Amniotic stem cell (primary cell): ENCODE data around the gene KRT4.
"Not testable (repeated sequence)": the region's sequence is repeated elsewhere in the genome, so short reads cannot be mapped to it uniquely, and the experiment has no call there.

Experiments used
- DNase-seq: peaks from one replicate; lab custom pipeline; 2025; lab: John Stamatoyannopoulos, UW

Gene KRT4

DNA sequence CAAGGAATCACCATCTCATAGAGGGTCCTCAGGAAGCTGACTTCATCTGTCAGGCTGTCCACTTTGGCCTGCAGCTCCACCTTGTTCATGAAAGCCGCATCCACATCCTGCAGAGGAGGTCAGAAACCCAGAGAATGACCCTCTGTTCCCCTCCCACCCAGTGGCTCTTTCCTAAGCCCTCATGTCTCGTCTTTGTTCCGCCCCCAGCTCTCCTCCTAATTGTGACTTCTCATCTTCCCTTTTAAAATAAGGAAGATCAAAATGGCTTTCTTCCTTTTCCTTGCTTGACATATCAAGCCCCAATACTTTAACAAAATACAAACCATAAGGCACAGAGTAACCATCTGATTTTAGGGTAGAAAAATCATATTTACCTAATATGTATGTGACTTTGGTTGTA lies 41.1 kb downstream of the KRT4 start:
- DNase-seq = no peak

DNA sequence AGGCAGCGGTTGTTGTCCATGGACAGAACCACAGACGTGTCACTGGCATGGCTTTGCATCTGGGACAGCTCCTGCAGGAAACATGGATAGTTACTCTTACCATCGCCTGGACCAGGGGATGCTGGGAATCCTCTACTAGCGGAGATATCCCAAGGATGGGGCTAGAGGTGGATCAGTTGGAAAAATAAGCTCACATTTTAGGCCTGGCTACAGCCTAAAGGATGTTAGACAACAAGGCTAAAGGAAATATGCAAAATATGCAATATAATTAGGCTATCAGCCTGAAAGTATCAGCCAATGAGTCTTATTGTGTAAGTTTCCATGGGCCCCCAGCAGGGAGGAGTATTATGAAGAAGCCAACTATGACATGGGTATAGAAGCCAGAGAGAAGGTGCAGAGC lies 41.7 kb downstream of the KRT4 start:
- no peak for DNase-seq

DNA sequence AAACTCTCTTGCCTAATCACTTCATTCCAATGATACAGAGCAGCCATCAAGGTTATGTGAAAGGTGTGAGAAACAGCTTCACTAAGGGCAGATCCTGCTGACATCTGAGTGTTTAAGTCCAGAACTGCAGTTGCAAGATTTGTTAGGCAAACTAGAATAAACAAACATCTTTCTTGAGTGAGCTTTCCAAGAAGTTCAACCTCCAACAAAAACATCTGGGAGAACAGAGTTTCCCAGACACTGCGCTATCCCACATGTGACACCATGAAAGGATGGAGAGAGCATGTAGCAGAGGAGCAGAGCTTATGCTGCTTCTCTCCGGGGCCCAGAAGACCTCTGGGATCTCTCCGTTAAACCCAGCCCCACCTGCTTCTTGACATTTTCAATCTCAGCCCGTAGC lies 42.4 kb downstream of the KRT4 start:
- no peak for DNase-seq

DNA sequence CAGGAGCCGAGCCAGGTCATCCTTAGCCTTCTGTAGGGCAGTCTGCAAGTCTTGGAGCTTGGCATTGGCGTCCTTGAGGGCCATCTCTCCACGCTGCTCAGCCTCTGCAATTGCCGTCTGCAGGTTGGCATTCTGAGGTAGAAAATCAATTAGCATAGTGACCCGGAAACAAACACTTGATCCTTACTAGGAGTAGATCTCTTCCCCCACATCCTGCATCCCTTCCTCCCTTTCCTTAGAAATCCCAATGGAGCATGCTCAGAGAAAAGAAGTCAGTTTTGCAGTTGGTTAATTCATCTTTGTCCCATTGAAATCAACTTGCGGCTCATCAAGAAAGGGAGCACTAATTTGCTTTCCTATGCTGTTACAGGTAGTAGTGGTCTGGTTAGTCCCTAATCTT lies 42.8 kb downstream of the KRT4 start:
- no peak for DNase-seq

DNA sequence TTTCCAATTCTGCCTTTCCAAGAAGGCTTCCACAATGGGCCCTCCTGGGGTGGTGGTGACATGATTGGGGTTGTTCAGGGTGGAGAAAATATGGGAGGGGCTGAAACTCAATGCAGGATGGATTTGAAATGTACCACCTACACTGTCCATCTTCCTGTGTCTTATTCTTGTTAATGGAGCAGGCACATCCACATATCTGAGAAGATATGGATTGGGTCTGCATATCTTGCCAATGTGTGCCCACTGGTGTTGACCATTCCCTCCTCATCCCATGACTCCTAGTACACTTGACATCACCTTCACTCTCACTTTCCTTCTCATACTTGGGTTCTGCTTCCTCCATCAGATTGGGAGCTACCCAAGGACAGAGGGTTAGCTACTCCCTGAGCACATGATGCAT lies 44.0 kb downstream of the KRT4 start:
- DNase-seq = no peak

DNA sequence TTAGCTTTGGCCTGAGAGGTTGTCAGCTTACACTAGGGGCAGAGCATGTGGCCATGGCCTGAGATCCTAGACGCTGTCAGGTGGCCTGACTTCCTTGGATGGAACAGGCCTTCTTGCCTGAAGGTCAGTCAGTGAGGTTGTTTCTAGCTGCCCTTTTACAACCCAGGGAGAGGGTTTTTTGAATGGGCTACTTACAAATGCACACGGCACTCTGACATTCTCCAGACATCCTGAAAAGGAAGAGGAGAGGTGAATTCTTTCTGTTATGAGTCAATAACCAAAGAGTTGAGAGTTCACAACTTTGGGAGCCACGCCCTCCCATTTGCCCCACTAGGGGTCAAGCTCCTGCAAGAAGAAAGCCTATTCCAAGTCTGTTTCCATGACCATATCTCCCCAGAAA lies 44.6 kb downstream of the KRT4 start:
- no peak for DNase-seq

DNA sequence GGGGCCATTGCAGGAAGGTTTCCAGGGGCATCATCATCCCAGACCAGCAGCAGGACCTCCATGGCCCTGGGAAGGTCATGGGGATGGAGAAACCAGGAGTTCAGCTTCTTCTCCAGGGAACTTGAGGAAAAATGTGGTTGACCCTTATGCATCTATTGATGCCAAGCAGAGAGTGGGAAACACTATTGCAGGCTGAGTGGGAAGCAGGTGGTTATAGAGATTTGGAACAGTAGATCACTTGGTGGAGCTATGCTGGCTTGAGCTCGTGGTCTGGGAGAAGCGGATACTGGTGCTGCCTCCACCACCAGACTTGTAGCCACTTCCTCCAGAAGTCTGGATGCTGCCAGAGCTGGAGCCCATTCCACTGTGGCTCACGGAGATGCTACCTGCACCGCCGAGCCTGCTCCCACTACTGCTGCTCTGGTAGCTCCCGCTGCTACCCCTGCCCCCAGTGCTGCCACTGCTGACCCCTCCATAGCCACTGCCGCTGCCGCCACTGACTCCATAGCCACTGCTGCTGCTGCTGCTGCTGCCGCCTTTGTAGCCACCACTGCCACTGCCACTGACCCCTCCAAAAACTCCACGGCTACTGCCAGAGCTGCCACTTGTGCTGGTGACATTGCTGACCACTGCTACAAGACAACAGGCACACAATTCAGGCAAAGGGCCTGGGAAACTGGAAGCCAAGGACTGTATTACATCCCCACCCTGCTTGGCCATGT lies 45.3 kb downstream of the KRT4 start:
- no peak for DNase-seq

DNA sequence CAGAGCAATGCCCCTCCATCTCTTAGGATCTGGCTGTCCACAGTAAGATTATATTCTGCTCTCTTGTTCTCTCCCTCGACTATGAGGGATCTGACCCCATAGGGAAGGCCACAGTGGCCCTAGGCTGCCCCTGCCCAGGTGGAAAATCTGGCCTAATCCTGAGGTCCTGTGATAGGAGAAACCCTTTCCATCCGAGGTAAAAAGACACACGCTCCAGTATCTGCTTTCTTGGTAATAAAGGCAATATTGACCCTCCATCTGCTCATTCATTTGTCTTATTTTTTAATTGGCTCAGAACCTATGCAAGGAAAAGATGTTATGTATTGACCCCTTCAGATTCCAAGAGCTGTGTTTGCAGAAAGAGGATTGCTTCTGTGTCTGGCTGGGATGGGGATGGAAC lies 46.5 kb downstream of the KRT4 start:
- DNase-seq = no peak

DNA sequence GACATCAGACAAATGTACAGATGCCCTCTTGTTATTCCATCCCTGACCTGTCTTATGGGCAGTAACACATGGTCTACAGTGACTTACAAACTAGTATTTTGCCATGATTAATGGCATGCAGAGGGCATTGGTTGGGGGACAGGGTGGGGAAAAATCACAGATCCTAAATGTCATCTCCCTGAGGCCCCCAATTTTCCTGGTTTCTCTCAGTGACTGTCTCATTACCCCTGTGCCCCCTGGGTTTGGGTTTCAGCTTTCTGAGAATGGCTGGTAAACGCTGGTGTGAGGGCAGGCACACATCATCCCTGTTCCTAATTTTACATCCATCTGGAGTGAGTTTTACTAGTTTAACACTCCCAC lies 46.9 kb downstream of the KRT4 start:
- no peak for DNase-seq

DNA sequence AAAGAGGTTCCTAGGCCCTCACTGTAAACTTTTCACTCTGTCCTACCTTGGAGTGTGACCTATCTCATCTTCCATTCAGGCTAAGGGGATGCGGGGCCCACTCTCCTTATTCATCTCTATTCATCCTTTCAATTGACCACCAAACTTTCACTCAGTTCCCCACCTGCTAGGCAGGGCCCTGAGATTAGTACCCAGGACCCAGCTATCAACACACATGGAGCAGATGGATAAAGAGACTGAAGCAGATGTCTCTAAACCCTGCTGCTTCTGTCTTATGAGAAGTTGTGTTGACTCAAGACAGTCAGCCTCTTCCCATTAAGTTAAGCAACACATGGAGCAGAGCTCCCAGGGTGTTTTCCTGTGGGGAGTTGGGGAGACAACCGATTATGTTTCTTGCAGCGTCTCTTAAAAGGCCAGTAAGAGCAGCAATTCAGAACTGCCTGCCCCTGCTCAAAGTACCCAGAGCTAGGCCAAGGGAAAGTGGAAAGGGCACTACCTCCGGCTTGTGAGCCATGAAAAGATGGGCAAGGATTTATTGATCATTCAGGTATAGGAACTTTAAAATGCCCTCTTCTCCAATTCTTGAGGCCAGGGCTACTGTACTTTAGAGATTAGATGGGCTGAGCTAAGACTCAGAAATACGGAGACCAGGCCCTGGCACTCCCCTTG lies 47.4 kb downstream of the KRT4 start:
- DNase-seq = no peak

DNA sequence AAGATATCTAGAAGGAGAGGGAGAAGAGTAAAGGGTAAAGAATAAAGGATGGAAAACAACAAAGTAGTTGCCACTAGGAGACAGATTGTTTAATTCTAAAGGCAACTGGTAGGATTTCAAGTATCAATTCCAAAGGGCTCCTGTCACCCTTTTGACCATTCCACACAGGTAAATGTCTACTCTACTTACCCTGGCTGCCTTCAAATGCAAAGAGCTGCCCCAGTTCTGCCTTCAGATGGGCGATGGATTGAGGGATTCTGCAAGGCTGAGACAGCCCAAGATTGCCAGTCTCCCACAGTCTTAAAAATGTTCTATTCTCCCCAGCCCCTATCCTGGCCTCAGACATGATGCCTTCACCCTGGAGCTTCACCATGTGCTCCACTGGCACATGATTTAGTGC lies 48.2 kb downstream of the KRT4 start:
- DNase-seq = no peak

DNA sequence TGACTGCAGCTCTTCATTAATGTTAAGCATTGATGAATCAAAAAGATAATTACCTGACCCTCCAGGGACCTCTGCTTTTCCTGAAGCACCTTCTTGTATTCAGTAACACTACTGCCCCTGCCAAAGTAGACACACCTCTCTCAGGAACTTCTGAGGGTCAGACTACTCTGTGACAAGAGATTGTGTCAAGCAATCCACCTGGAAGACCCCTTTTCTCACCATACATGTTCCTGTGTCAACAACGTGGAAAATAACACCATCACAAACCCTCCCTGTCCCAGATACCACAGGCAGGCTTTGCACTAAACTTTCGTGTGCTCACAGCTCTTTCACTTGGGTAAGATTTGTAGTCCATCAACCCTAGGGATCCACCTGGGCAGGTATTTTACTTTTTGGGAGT lies 49.9 kb downstream of the KRT4 start:
- DNase-seq = no peak

DNA sequence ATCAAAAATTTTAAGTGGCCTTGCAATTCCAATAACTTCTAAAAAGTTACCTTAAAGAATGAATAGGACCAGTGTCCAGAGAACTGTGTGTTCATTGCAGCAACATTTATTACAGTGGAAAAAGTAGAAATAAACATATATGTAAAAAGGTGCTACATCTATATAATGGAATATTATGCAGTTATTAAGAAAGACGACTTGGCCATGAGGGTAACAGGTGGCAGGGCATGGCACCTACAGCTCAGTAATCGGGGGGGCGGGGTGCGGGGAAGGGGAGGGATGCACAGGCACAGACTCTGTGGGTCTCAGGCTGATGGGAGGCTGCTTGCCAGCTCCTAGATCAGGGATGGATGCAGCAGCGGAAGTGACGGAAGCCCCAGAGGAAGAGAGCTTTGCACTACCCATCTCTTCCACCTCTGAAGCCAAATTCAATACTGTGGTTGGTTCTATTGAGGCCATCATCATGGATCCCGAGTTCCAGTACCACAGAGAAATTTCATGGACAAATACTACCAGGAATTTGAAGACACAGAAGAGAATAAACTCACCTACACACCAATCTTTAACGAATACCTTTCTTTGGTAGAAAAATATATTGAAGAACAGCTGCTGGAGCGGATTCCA lies 50.8 kb downstream of the KRT4 start:
- no peak for DNase-seq

DNA sequence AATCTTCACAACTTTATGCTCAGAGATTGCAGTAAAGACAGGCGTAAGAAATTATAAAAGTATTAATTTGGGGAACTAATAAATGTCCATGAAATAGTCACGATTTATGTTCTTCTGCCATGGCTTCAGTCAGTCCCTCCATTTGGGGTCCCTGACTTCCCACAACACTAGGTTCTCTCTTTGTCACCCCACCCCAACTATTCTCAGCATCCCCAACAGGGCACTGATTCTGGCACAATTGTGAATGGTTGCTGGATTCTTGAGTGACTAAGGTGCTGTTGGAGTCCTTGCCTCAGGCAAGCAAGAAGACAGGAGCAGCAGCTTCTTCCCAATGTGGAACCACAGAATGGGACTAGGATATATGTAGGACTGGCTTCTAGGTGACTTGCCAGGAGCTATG lies 52.1 kb downstream of the KRT4 start:
- DNase-seq = no peak

DNA sequence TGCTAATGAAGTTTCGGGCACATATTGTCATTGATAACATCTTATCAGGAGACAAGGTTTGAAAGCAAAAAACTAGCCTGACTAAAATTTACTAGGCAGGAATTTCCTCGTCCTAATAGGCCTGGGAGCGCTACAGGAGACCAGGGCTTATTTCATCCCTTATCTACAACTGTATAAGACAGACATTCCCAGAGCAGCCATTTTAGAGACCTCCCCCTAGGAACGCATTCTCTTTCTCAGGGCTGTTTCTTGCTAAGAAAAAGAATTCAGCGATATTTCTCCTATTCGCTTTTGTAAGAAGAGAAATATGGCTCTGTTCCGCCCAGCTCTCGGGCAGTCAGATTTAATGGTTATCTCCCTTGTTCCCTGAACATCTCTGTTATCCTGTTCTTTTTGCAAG lies 52.7 kb downstream of the KRT4 start:
- not testable (repeated sequence) for DNase-seq

DNA sequence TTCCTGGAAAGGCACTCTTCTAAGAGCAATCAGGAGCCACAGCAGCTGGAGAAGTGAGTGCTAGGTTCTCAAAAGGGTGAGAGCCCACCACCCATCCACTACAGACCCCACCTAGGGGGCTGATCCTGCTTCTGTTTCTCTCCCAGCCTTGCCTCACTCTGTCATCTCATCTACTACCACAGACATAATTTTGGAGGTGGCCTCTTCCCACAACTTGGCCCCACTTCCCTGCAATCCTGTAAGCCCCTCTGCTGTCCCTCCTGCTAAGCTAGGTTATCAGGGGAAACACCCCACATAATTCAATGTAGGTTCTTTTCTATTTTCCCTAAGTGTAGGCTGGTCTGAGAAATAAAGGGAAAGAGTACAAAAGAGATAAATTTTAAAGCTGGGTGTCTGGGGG lies 53.3 kb downstream of the KRT4 start:
- no peak for DNase-seq

DNA sequence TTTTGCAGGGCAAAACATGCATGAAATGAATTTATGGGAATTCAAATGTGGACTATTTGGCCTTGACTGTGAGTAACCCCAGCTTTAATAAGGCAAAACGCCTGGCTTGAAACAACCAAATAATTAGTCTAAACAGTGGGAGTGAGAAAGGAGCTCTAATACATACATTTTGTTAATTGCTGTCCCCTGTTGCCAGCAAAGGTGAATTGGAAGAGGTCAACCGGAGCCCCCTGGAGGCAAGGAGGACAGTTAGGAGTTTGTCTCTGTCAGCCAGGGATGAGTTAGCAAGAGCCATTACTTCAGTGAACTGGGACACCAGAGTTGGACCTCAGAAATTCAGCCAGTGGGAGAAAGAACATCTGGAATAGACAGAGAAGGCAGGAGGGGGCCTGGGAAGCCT lies 54.2 kb downstream of the KRT4 start:
- no peak for DNase-seq

DNA sequence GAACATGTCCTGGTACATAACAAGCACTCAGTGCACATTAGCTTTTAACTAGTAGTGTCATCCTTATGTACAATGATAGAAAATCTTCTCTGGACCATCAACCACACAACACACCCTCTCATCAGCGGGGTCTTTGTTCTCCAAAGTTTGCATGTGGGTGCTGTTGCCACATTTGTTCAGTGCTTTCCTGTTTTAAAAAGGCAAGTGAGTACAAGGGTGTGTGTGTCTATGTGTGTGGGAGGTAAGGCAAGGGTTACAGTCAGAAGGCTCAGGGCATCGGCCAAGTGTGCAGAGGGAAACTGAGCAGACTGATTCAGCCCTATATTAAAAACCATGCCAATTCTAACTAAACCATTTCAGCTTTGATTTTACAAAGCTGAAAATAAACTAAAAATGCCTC lies 54.7 kb downstream of the KRT4 start:
- no peak for DNase-seq

DNA sequence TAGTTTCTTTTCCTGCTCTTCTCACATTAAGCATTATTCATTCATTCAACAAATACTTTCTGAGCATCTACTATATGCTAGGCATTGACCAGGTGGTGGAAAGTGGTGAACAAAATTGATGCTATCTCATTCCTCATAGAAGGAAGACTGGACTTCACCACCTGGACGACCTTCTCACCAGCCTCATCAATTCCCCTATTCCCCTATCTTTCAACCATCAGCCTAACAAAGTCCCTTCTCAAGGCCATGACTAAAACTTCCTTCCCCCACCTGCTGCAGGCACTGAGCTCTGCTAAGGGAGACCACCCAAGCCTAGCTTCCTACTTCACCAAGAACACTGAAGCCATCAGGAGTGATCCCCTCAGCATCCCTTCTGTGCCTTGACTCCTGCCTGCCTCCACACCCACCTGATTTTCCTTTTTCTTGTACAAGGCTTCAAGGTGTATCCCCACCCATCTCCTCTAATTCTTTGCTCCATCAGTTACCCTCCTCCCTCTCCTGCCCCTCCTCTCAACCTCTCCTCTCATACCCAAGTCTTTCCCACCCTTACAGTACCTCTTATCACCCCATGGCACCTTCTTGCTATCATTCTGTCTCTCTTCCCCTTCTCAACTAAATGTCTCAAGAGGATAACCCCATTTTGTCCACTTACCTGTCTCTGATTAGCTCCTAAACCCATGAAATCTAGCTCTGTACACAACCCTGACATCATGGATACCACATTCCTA lies 56.3 kb downstream of the KRT4 start:
- no peak for DNase-seq
